CD4-positive, alpha-beta T cell treated with Interleukin-4 for 1 hour (primary cell): ENCODE results near the gene EPS15.
"Not testable (repeated sequence)": the region's sequence is repeated elsewhere in the genome, so short reads cannot be mapped to it uniquely, and the experiment has no call there.

Experiments
- DNase-seq, 2 donors: peaks; one replicate each; pipeline ENCODE4 v3.0.0-alpha.2; 2020 to 2022

EPS15 gene

DNA sequence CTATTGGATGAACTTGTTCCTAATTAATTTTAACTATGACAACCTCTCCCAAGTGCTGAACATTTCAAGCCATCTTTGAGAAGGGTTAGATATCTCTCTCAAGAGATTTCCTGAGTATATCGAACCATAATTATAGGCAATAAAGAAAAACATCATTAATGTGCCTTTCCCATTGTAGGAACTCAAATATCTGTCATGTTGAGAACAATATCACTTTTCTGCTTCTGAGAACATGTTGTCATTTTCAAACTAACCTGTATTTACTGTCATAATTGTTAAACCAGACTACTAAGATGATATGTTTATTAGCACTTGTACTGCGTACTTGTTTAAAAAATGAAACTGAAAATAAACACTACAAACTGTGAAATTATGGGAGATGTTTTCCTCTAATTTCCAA is 4.3 kb downstream of the EPS15 start:
- DNase-seq = no peak

DNA sequence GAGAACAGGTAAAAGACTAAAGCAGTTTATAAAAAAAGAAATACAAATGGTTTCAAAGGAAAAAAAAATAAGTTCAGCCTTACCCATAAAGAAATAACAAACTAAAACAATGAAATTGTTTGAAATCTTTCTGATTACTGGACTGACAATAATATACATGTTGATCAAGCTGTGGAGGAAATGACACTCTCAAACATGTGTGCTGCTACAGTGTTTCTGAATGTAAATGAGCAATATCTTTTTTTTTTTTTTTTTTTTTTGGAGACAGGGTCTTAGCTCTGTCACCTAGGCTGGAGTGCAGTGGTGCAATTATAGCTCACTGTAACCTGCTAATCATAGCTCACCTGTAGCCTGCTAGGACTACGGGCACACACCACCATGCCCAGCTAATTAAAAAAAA is 6.5 kb downstream of the EPS15 start:
- DNase-seq = no peak

DNA sequence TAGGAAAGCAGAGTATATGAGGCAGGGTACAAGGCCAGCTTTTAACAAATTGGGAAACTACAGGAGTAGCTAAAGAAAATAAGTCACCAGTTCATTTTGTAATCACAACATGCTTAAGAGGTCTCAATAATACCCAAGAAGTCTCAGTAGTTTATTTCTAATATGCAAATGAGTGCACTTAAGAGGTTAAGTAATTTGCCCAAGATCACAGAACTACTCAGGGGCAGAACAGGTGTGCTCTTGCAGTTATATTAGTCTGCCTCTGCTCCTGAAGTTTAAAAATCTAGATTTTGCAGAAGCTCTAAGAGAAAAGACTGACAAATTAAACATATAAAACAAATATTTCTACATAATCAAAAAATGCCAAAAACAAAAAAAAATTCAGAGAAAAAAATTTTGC is 6.9 kb downstream of the EPS15 start:
- DNase-seq = no peak

DNA sequence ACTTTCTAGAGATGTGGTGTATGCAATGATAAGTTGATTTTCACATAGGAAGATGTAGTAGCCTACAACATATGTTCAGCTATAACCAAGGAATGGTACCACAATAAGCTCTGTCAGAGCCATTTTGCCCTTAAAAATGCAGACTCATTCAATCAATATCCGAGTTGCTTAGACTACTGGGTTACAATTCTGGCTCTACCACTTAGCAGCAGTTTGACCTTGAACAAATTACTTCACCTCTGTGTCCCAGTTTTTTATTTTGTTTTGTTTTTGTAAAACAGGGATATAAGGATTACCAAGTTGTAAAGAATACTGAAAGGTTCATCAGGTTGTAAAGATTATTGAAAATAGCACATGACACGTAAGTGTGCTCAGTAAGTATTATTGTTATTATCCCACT is 9.3 kb downstream of the EPS15 start:
- DNase-seq = no peak

DNA sequence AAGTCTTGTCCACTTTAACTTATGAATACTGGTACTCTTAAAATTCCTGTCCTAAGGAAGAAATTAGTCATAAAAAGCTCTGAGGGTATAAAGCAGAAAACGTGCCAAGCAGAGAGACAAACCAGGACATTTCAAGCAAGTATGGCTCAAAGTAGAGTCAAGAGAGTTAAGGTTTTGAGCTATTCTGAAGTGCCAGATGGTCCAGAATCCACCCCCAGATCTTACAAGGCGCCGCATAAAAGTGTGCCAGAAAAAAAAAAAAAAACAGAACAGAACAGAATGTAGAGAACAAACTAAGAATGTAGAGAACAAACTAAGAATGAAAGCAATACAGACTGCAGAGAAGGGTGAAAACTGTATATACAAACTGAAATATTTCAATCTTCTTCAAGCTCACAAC is 12.5 kb downstream of the EPS15 start:
- no peak for DNase-seq

DNA sequence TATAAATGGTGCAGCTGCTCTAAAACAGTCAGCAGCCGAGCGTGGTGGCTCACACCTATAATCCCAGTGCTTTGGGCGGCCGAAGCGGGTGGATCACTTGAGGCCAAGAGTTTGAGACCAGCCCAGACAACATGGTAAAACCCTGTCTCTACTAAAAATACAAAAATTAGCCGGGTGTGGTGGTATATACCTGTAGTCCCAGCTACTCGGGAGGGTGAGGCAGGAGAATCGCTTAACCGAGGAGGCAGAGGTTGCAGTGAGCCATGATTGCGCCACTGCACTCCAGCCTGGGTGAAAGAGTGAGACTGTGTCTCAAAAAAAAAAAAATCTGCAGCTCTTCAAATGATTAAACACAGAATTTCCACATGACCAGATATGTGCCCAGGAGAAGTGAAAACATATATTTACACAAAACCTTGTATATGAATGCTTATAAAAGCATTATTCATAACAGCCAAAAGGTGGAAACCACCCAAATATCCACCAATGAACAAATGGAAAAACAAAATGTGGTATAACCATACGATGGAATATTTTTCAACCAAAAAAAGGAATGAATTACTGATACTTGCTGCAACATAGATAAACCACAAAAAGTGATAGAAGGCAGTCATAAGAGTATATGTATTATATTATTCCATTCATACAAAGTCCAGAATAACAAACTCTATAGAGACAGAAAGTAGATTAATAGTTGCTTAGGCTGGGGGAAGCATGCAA is 14.1 kb downstream of the EPS15 start:
- DNase-seq = no peak

DNA sequence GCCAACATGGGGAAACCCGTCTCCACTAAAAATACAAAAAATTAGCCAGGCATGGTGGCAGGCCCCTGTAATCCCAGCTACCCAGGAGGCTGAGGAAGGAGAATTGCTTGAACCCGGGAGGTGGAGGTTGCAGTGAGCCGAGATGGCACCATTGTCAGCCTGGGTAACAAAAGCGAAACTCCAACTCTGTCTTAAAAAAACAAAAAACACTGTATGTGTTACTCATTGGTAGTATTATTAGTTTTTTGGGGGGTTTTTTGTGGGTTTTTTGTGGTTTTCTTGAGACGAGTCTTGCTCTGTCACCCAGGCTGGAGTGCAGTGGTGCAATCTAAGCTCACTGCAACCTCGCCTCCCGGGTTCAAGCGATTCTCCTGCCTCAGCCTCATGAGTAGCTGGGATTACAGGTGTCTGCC is 17.8 kb downstream of the EPS15 start:
- peak; percentile 32 to 67 for DNase-seq

DNA sequence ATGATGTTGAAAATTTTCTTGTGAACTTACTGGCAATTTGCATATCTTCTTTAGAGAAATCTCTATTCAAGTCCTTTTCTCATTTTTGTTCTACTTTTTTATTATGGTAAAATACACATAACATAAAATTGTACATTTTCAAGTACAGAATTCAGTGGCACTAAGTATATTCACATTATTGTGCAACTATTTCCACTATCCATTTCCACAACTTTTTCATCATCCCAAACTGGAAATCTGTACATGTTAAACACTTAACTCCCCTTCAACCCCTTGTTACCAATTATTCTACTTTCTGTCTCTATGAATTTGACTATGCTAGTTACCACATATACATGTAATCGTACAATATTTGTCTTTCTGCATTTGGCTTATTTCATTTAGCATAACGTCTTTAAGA is 19.4 kb downstream of the EPS15 start:
- DNase-seq = no peak

DNA sequence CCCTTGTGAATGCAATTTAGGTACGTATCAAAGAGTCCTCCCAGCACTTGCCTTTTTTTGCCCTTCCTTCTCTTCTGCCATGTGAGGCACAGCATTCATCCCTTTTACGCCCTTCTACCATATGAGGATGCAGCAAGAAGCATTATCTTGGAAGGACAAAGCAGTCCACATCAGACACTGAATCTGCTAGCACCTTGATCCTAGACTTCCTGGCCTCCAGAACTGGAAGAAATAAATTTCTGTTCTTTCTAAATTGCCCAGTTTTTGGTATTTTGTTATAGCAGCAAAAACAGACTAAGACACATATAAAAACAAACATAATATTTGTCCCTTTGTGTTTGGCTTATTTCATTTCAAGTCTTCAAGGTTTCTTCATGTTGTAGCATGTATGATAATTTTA is 20.1 kb downstream of the EPS15 start:
- no peak for DNase-seq

DNA sequence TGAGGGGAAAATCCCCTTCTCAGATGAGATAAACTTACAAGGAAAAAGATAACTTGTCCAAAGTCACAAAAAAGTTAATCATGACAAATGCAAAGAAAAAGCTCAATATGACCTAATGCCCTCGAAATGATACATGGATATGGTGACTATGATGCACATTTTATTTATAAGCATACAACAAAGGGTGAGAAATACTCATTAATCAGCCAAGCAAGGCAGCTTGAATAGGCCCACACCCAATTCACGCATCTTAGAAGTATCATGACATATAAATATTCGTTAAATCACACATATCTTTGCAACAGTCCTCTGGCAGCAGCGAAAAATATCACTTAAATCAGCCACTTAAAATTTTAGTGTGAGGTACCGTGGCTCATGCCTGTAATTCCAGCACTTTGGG is 21.7 kb downstream of the EPS15 start:
- no peak for DNase-seq

DNA sequence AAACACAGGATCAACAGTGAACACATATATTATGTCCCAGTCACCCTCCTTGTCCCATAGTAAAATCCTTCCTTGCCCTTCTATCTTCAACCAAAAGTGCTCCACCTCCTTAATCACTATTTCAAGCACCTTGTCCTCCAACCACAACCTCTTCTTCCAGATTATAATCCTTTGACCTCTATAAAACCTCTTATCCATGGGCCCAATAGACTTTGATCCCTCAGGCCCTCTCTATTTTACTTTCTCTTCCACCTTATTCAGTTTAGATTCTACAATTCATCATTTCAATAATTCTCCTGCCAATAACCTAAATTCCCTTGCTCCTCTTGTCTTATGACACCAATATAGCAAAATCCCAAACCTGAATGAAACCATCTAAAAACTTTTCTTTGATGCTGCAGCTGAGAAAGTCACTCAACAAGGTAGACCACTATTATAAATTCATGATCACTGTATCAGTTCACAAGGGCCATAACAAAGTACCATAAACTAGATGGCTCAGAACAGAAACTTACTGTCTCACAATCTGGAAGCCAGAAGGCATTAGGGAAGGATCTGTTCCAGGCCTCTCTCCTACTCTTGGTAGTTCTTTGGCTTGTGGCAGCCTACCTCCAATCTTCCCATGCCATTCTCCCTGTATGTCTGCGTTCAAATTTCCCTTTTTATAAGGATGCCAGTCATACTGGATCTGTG is 24.8 kb downstream of the EPS15 start:
- DNase-seq = no peak

DNA sequence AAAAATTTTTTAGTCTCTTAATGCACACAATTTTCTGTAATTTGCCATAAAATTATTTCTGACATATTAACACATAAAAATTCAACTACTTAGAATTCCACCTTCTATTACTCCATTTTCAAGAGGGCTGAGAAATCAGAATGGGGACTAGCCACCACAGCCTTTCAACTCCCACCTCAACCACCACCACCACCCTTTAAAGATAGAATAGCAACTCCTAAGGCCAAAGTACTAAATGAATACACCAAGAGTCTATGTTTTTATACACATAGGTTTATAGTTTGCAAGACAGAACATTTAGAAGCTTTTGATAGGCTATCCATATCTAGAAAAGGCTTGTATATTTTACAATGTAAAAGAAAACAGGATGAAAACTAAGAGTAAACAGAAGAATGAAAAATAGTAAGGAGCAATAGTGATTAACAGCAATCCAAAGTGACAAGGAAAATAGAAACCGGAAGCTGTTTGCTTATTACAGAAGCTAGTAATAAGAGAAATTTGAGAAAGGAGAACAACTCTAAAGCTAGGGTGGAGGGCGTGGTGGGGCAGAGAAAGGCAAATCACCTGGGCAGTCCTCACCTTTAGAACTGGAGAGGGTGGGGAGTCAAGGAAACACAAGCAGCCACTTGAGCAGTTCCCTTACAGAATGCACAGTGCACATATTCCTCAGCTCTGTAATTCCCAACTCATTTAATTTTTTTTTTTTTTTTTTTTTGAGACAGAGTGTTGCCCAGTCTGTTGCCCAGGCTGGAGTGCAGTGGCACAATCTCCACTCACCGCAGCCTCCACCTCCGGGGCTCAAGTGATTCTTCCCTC is 27.7 kb downstream of the EPS15 start:
- no peak for DNase-seq

DNA sequence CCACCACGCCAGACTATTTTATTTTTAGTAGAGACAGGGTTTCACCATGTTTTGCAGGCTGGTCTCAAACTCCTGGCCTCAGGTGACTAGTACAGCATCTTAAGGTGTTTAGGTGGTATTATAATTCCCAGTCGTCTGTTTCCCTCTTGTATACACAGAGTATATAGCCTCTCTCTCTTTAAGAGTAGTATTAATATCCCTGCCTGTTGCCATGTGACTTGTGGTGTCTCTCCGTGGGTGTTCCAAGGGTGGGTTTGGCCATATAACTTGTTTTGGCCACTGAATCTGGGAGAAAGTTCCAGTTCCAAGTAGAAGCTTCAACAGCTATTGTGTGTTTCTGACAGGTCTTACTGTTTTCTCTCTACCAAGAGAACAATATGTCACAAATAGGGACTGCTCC is 29.6 kb downstream of the EPS15 start:
- no peak for DNase-seq

DNA sequence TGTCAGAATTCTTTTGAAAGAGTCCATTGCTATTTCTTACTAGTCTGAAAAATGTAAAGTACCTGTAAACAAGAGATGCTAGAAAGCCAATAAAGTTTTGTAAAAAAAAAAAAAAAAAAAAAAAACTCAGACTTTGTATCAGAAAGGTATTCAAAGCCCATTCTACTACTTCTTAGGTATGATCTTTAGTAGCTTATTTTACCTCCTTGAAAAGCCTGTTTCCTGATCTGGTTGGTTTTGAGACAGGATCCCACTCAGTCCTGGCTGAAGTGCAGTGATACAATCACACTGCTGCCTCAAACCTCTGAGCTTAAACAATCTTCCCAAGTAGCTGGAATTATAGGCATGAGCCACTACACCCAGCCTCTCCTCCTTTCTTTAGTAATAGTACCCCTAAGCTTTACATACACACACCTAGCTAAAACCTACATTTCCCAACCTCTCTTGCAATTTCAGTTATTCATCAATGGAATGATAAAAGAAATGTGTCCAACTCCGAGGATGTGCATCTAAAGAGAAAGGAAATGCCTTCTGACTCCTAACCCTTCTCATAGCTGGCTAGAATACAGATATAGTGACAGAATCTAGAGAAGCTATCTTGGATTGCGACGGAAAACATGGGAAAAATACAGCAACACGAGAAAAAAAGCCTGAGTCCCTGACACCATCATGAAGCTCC is 30.6 kb downstream of the EPS15 start:
- DNase-seq = no peak

DNA sequence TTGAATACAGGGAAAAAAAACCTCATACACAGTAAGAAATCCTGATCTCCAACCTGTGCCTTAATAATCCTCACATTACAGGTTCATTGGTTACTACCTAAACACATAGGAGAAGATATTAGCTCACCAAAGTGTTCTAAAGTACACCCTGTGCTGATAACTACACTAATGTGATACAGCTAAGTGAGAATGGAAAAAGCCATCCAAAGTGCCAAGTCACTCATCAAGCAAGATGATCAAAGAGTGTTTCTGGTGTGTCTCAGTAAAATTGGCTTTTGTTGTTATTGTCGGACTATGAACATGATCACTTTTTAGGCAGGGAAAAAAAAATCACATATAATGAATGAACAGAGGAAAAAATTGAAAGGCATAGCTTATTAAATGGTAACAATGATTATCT is 31.4 kb downstream of the EPS15 start:
- DNase-seq = no peak

DNA sequence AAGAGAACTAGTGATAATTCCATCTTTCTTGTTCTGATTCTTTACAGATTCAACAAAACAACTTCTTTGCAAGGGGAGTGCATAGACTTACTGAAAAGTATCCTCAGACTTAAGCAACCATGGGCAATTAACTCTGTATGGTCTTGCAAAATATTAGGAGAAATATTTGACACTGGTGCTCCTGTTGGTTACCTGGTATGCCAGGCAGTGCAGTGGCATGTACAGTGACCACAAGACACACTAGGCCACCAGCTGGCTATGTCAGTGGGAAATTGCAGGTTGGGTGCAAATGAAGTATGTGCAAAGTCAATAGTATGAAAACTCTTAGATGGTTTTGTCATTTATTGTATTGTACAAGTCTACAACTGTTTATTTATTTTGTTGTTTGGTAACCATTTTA is 34.5 kb downstream of the EPS15 start:
- no peak for DNase-seq

DNA sequence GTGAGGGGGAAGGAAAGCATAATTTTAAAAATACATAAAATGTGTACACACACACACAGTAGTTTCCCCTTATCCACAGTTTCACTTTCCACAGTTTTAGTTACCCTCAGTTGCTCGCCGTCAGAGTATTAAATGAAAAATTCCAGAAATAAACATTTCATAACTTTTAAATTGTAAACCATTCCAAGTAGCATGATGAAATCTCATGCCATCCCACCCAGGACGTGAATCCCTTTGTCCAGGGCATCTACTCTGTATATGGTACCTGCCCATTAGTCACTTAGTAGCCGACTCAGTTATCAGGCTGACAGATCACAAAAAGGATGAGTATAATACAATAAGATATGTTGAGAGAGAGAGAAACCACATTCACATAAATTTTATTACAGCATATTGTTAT is 36.2 kb downstream of the EPS15 start:
- DNase-seq = no peak

DNA sequence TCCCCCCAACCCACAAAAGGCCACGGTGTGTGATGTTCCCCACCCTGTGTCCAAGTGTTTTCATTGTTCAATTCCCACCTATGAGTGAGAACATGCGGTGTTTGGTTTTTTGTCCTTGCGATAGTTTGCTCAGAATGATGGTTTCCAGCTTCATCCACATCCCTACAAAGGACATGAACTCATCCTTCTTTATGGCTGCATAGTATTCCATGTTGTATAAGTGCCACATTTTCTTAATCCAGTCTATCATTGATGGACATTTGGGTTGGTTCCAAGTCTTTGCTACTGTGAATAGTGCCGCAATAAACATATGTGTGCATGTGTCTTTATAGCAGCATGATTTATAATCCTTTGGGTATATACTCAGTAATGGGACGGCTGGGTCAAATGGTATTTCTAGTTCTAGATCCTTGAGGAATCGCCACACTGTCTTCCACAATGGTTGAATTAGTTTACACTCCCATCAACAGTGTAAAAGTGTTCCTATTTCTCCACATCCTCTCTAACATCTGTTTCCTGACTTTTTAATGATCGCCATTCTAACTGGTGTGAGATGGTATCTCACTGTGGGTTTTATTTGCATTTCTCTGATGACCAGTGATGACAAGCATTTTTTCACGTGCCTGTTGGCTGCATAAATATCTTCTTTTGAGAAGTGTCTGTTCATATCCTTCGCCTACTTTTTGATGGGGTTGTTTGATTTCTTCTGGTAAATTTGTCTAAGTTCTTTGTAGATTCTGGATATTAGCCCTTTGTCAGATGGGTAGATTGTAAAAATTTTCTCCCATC is 44.0 kb downstream of the EPS15 start:
- not testable (repeated sequence) for DNase-seq

DNA sequence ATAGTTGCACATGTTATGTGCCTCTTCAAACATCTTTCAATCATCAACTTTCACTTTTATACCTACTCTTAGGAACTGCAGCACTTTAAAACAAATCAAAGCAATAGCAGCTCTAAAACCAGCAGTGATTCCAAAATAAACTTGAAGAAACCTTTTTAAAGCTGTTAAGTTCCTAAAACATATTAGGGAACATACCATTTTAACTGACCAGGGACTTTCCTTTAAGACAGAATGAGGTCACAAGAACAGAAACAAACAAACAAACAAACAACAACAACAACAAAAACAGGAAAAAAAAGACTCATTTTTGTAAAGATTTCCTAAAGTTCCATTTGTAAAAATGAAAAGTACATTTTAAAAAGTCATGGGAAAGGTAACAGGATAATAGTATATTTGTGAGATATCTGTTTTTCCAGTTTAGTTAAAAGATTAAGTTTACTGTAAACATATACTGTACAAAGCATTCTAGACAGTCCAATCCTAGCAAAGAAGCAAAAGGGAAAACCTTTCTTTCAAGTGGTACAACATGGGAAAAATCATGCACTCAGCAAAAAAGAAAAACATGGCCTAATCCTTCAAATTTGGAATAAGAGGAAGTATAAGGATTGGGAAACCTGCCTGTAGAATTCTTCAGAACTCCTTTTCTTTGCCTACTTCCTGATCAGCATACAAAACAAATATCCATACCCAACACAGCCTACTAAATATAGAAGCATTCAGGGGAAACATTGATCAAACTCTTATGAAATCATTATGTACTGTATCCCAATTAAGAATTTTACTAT is 45.5 kb downstream of the EPS15 start:
- DNase-seq = no peak

DNA sequence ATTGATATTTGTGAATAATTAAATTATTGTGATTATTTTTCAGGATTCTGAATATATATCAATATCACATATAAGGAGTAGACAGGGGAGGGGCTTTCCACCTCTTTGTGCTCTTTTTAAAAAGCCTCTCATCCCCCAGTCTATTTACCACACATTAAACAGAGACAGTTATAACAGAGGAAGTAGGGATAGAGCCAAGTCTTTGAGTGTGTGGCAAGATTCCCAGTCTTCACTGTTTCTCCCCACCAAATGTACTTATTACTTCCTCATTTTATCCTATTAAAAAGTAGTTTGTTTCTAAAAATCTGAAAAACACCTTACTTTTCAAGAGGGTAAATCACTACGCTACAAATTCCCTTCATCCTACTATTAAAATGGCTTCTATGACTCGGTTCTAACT is 46.7 kb downstream of the EPS15 start:
- DNase-seq = no peak

DNA sequence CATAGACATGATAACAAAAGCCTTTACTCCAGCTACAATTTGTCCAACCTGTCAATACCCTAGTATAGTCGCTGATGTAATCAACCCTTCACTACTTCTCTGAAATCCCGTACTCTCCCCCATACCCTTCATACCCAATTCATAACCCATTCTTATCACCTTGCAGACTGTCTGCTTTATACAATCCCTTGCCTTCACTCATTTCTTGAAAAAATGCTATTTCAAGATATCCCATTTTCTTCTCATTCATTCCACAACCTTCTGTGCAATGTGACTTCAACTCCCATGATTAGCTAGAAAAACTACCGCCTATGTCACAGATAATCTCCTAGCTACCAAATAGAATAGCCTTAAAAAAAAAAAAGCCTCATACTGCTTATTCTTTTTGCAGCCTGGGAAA is 49.5 kb downstream of the EPS15 start:
- no peak for DNase-seq

DNA sequence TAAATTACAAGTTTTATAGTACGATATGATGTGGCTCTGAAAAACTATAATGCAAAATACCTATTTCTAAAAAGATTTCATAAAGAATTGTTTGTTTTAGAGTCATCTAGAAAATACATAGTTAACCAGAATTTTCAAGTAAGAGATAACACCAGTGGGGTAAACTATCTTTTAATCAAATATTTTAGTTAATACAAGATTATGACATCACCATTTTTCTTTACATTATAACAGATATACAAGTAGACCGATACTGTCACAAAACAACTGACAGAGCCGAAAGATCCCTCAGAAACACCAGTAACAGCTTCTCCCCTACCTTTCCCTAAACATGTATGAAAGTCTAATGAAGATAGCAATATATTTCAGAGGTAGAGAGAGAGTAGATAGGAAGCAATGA is 54.2 kb downstream of the EPS15 start:
- DNase-seq = no peak
